H1 (cell line): ENCODE data around the gene HNRNPAB. TPM values are rescaled to one million over a fixed set of nuclear protein-coding genes. Genes with fewer than 3 reads are reported as not detected.
A peak's percentile ranks its signal among the peaks of the same experiment; 100 is the strongest.

ENCODE experiments used
- BACH1 ChIP-seq: IDR thresholded peaks from 2 replicates; pipeline ENCODE4 v1.6.1; 2012; ENCODE audit warnings: low read length, improper control_type of control experiment
- CTCF ChIP-seq, 3 experiments: IDR thresholded peaks; 1 replicate in 2 of 3; 2 replicates in 1 of 3; pipeline versions ENCODE4 v1.5.1 to v1.6.1; 2011; ENCODE audit warnings: low read length in 3 of 3, mild to moderate bottlenecking in 3 of 3, inconsistent platforms in 2 of 3, low read depth in 1 of 3, moderate library complexity in 1 of 3; ENCODE audit not compliant: insufficient read depth in 1 of 3; ENCODE audit errors: control extremely low read depth in 1 of 3
- GABPA ChIP-seq: IDR thresholded peaks from 2 replicates; pipeline ENCODE4 v1.6.1; 2011; ENCODE audit warnings: mild to moderate bottlenecking, low read length, moderate library complexity, borderline replicate concordance; ENCODE audit not compliant: insufficient read depth
- KDM4A ChIP-seq: IDR thresholded peaks from one replicate; pipeline ENCODE4 v1.7.1; 2012; ENCODE audit warnings: low read depth, mild to moderate bottlenecking, moderate library complexity, low read length, inconsistent platforms; ENCODE audit not compliant: severe bottlenecking
- KDM5A ChIP-seq: fragments of 200-600 bp; IDR thresholded peaks from 2 replicates; pipeline ENCODE4 v1.7.1; 2012; ENCODE audit warnings: mild to moderate bottlenecking, low read length, inconsistent platforms, mixed read lengths
- NRF1 ChIP-seq: IDR thresholded peaks from 2 replicates; pipeline ENCODE4 v1.6.1; 2011; ENCODE audit warnings: mild to moderate bottlenecking, low read depth, low read length, improper control_type of control experiment
- RNF2 ChIP-seq: fragments of 200-900, 300-1000 bp; sonication (generic); IDR thresholded peaks from 2 replicates; pipeline ENCODE4 v1.7.1; 2016; ENCODE audit warnings: borderline replicate concordance, low read depth, mild to moderate bottlenecking, antibody characterized with exemption, low read length; ENCODE audit not compliant: poor library complexity, severe bottlenecking; ENCODE audit errors: missing control alignments
- SIN3A ChIP-seq, 2 experiments: IDR thresholded peaks in 1 of 2; conservative IDR thresholded peaks in 1 of 2; 2 replicates each; pipeline ENCODE4 v1.6.1; 2011 to 2012; ENCODE audit warnings: low read length in 2 of 2, improper control_type of control experiment in 1 of 2, low read depth in 1 of 2, mild to moderate bottlenecking in 1 of 2
- SIX5 ChIP-seq: IDR thresholded peaks from 2 replicates; pipeline ENCODE4 v1.6.1; 2011; ENCODE audit warnings: mild to moderate bottlenecking, low read depth, low read length
- SRF ChIP-seq: IDR thresholded peaks from 2 replicates; pipeline ENCODE4 v1.6.1; 2011; ENCODE audit warnings: mild to moderate bottlenecking, low read depth, low read length, moderate library complexity
- YY1 ChIP-seq: IDR thresholded peaks from 2 replicates; pipeline ENCODE4 v1.6.1; 2011; ENCODE audit warnings: low read depth, mild to moderate bottlenecking, low read length
- polyA plus RNA-seq, 7 experiments: library from polyadenylated mRNA; depleted of rRNA in 3 of 7; stranded (reverse) in 5 of 7; unstranded in 2 of 7; fragments of >200 nt in 5 of 7; fragments of 200-250 nt in 2 of 7; gene quantifications; 1 replicate in 5 of 7; 2 replicates in 1 of 7; 4 replicates in 1 of 7; pipeline versions ENCODE4 v1.2.1 to v1.2.3, GENCODE V29; 2011 to 2013; ENCODE audit warnings: missing spikeins in 2 of 7, mixed read lengths in 2 of 7
- total RNA-seq: library from RNA; stranded (reverse); fragmentation: NEBNext Ultra II Directional; extraction: Animal tissue kit (Norgen Biotek cat#: 25700); gene quantifications from 2 replicates; pipeline ENCODE4 v1.2.1, GENCODE V29; 2021

The HNRNPAB gene
- total and polyA plus RNA-seq, 2 of the 8 experiments (the other 6 are each of a cell fraction or from before 2014, with no cell fraction given) = 373 to 563 TPM

GRCh38 chr5:178177569-178177968, 26.8 kb upstream of the HNRNPAB start (continued):
- TF ChIP-seq CTCF (IDR thresholded peaks at IDR 0.05; ENCODE audit: control extremely low read depth in 1 of 3, insufficient read depth in 1 of 3, low read depth in 1 of 3, low read length in 3 of 3) = peak; percentile 39 to 52 (median 45)
- no peak for TF ChIP-seq KDM5A
- TF ChIP-seq RNF2 = no peak
- TF ChIP-seq YY1 = peak; percentile 52; the same call in 1 of the 2 replicates
- no peak for TF ChIP-seq KDM4A
- no peak for TF ChIP-seq SIN3A (conservative IDR thresholded peaks at IDR 0.05 in 1 of 2, IDR thresholded peaks at IDR 0.05 in 1 of 2; ENCODE audit: low read depth in 1 of 2, low read length in 2 of 2)
- TF ChIP-seq NRF1 = no peak
- no peak for TF ChIP-seq BACH1
- no peak for TF ChIP-seq SIX5
- TF ChIP-seq GABPA = no peak
- no peak for TF ChIP-seq SRF
